WTC11 (cell line): Measurements from ENCODE around the gene DGKG.

Experiments used
- ATF2 ChIP-seq: sonication (generic); formaldehyde crosslinking; IDR thresholded peaks from 2 replicates; pipeline ENCODE4 v1.8.1; 2022; ENCODE audit warnings: low read depth, missing genetic modification reagents, borderline replicate concordance
- CREM ChIP-seq: sonication (generic); formaldehyde crosslinking; IDR thresholded peaks from 2 replicates; pipeline ENCODE4 v1.8.1; 2022; ENCODE audit warnings: mild to moderate bottlenecking, missing genetic modification reagents, moderate library complexity
- CTCF ChIP-seq: fragments of 200-600 bp; IDR thresholded peaks from 2 replicates; pipeline ENCODE4 v1.8.0; 2022; ENCODE audit warnings: antibody characterized with exemption
- NR2C2 ChIP-seq: sonication (generic); formaldehyde crosslinking; IDR thresholded peaks from 2 replicates; pipeline ENCODE4 v1.8.0; 2022; ENCODE audit warnings: mild to moderate bottlenecking, missing genetic modification reagents
- USF2 ChIP-seq: sonication (generic); formaldehyde crosslinking; IDR thresholded peaks from 2 replicates; pipeline ENCODE4 v1.8.1; 2023; ENCODE audit warnings: mild to moderate bottlenecking, missing genetic modification reagents, moderate library complexity
- ZNF121 ChIP-seq: sonication (generic); formaldehyde crosslinking; IDR thresholded peaks from 2 replicates; pipeline ENCODE4 v1.8.0; 2023; ENCODE audit warnings: missing genetic modification reagents

DNA sequence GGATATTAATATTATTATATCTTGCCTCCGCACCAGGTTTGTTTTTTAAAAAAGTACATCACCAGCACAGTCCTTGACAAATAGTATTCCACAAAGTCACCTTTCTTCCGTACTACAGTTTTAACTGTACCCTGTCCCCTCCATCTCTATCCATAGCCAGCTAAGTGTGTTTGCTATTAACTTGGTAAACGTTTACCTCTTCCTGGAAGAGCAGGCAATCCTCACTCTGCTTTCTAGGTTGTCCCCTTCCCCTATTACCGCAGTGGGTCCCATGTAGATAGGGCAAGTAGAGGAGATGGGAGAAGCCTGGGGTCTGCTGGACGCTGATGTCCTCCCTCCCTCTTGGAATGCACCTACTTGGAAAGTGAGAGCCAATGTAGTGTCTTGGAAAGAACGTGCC lies 169.2 kb downstream of the DGKG start:
- TF ChIP-seq NR2C2 (CRISPR knock-in tag) = no peak
- TF ChIP-seq CTCF = no peak
- no peak for TF ChIP-seq USF2
- no peak for TF ChIP-seq ATF2 (CRISPR knock-in tag)
- no peak for TF ChIP-seq ZNF121
- TF ChIP-seq CREM (CRISPR knock-in tag) = no peak
